H1 (cell line): ENCODE measurements around the gene SOX6.

Experiments used
- ATF3 ChIP-seq: IDR thresholded peaks from 2 replicates; pipeline ENCODE4 v1.6.1; 2011; ENCODE audit warnings: low read depth, mild to moderate bottlenecking, low read length; ENCODE audit not compliant: insufficient read depth
- BACH1 ChIP-seq: IDR thresholded peaks from 2 replicates; pipeline ENCODE4 v1.6.1; 2012; ENCODE audit warnings: low read length, improper control_type of control experiment
- CEBPB ChIP-seq: IDR thresholded peaks from 2 replicates; pipeline ENCODE4 v1.6.1; 2012; ENCODE audit warnings: low read depth, low read length
- CREB1 ChIP-seq: IDR thresholded peaks from 2 replicates; pipeline ENCODE4 v1.6.1; 2012; ENCODE audit warnings: inconsistent platforms
- MAX ChIP-seq: IDR thresholded peaks from 2 replicates; pipeline ENCODE4 v1.6.1; 2012; ENCODE audit warnings: inconsistent platforms
- NANOG ChIP-seq: IDR thresholded peaks from 2 replicates; pipeline ENCODE4 v1.6.1; 2011; ENCODE audit warnings: low read length, low read depth, mild to moderate bottlenecking, inconsistent platforms; ENCODE audit not compliant: insufficient read depth, poor library complexity, severe bottlenecking
- TF ChIP-seq, protein P1 (sequence below), 3 experiments: IDR thresholded peaks; 1 replicate in 2 of 3; 2 replicates in 1 of 3; pipeline versions ENCODE4 v1.5.1 to v1.6.1; 2011; ENCODE audit warnings: low read length in 3 of 3, mild to moderate bottlenecking in 3 of 3, inconsistent platforms in 2 of 3, low read depth in 1 of 3, moderate library complexity in 1 of 3; ENCODE audit not compliant: insufficient read depth in 1 of 3; ENCODE audit errors: control extremely low read depth in 1 of 3

- TF ChIP-seq, protein P1, sequence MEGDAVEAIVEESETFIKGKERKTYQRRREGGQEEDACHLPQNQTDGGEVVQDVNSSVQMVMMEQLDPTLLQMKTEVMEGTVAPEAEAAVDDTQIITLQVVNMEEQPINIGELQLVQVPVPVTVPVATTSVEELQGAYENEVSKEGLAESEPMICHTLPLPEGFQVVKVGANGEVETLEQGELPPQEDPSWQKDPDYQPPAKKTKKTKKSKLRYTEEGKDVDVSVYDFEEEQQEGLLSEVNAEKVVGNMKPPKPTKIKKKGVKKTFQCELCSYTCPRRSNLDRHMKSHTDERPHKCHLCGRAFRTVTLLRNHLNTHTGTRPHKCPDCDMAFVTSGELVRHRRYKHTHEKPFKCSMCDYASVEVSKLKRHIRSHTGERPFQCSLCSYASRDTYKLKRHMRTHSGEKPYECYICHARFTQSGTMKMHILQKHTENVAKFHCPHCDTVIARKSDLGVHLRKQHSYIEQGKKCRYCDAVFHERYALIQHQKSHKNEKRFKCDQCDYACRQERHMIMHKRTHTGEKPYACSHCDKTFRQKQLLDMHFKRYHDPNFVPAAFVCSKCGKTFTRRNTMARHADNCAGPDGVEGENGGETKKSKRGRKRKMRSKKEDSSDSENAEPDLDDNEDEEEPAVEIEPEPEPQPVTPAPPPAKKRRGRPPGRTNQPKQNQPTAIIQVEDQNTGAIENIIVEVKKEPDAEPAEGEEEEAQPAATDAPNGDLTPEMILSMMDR (IDR thresholded peaks at IDR 0.05; ENCODE audit: control extremely low read depth in 1 of 3, insufficient read depth in 1 of 3, low read depth in 1 of 3, low read length in 3 of 3), result no peak
- no peak for TF ChIP-seq CREB1
- no peak for TF ChIP-seq BACH1
- TF ChIP-seq NANOG, result no peak
- TF ChIP-seq MAX, result no peak
- no peak for TF ChIP-seq CEBPB
- TF ChIP-seq ATF3, result no peak
Measured at GRCh38 chr11:15929371-15929901, 426.9 kb downstream of the SOX6 start.
